HepG2 (cell line): ENCODE data around the gene VCX2. TPM values are rescaled to one million over a fixed set of nuclear protein-coding genes. Genes with fewer than 3 reads are reported as not detected.

Source experiments
- ATAC-seq: fragments of 200-7000 bp; cut with Tn5 transposase; 3 replicates; pipeline ENCODE4 v1.9.1; 2020; ENCODE audit warnings: mild to moderate bottlenecking, moderate library complexity
- BruUV-seq: library from RNA; stranded (reverse); fragments of 400-500 nt; replicated peaks from 2 replicates; lab custom pipeline; 2021; lab: Mats Ljungman, UMichigan
- CTCF ChIA-PET: fragments of 300-600 bp; formaldehyde crosslinking; extraction: SDS; loops from one replicate; lab custom pipeline; 2021; ENCODE audit warnings: low total read pairs, inconsistent platforms, low intra/inter-chr PET ratio; lab: Yijun Ruan, JAX
- POLR2A ChIA-PET: fragments of 350-600 bp; sonication (Branson Sonifier 250); formaldehyde crosslinking; loops from one replicate; lab custom pipeline; 2020; ENCODE audit warnings: antibody characterized with exemption, inconsistent platforms; lab: Yijun Ruan, JAX
- DNase-seq: peaks from one replicate; pipeline ENCODE4 v3.0.0-alpha.2; 2015; ENCODE audit warnings: low spot score
- FAIRE-seq: peaks from 3 replicates; lab custom pipeline; 2011; peaks lifted over from hg19 to GRCh38; lab: Jason Lieb, UNC
- H2AFZ ChIP-seq: one replicate; pipeline ENCODE4 v1.6.1; 2011; ENCODE audit warnings: low read length, inconsistent platforms
- H3K27ac ChIP-seq: fragments of 300-600 bp; 3 replicates; pipeline ENCODE4 v1.8.0; 2011; ENCODE audit warnings: mixed run types, mild to moderate bottlenecking, mixed read lengths, low read length, inconsistent platforms; ENCODE audit not compliant: insufficient read depth; ENCODE audit errors: extremely low read length
- H3K27me3 ChIP-seq, 2 experiments: fragments of 200-600 bp in 1 of 2; 2 replicates in 1 of 2; 3 replicates in 1 of 2; pipeline versions ENCODE4 v1.6.0 to v1.8.0; 2011; ENCODE audit warnings: low read length in 2 of 2, mild to moderate bottlenecking in 2 of 2, moderate library complexity in 2 of 2, inconsistent platforms in 1 of 2; ENCODE audit not compliant: insufficient read depth in 2 of 2, control insufficient read depth in 1 of 2
- H3K36me3 ChIP-seq, 2 experiments: fragments of 200-600 bp in 1 of 2; replicated peaks in 1 of 2; 2 replicates in 1 of 2; 3 replicates in 1 of 2; pipeline versions ENCODE4 v1.5.1 to v1.8.0; 2011; ENCODE audit warnings: low read length in 2 of 2, inconsistent platforms in 1 of 2; ENCODE audit not compliant: insufficient read depth in 2 of 2, control insufficient read depth in 1 of 2
- H3K4me1 ChIP-seq: 2 replicates; pipeline ENCODE4 v1.5.1; 2012; ENCODE audit warnings: low read length, inconsistent platforms; ENCODE audit not compliant: insufficient read depth
- H3K4me2 ChIP-seq: 2 replicates; pipeline ENCODE4 v1.6.0; 2011; ENCODE audit warnings: low read depth, low read length, inconsistent platforms
- H3K4me3 ChIP-seq, 3 experiments: fragments of 200-600 bp in 1 of 3; sonication (generic), shearing (Covaris generic) in 1 of 3; replicated peaks in 1 of 3; 2 replicates each; pipeline ENCODE4 v1.5.1; 2011 to 2016; ENCODE audit warnings: low read length in 3 of 3, inconsistent platforms in 2 of 3, low read depth in 2 of 3, mild to moderate bottlenecking in 2 of 3, control low read depth in 1 of 3, mixed read lengths in 1 of 3; ENCODE audit not compliant: insufficient read depth in 1 of 3
- H3K79me2 ChIP-seq: one replicate; pipeline ENCODE4 v1.6.1; 2011; ENCODE audit warnings: low read length, inconsistent platforms; ENCODE audit not compliant: insufficient read depth
- H3K9ac ChIP-seq: 2 replicates; pipeline ENCODE4 v1.6.0; 2011; ENCODE audit warnings: mild to moderate bottlenecking, low read depth, low read length, inconsistent platforms; ENCODE audit not compliant: insufficient read depth
- H3K9me3 ChIP-seq: 2 replicates; pipeline ENCODE4 v1.5.1; 2012; ENCODE audit warnings: mild to moderate bottlenecking, low read length
- H4K20me1 ChIP-seq: 2 replicates; pipeline ENCODE4 v1.6.0; 2011; ENCODE audit warnings: inconsistent platforms, mild to moderate bottlenecking, low read length, moderate library complexity; ENCODE audit not compliant: insufficient read depth
- HNF1A ChIP-seq, 2 experiments: sonication (generic) in 1 of 2; formaldehyde crosslinking in 1 of 2; IDR thresholded peaks; 2 replicates each; pipeline versions ENCODE4 v1.4.0 to v1.6.1; 2016 to 2020; ENCODE audit warnings: borderline replicate concordance in 1 of 2, low read depth in 1 of 2, mild to moderate bottlenecking in 1 of 2, missing genetic modification reagents in 1 of 2
- JDP2 ChIP-seq: sonication (generic); formaldehyde crosslinking; IDR thresholded peaks from 2 replicates; pipeline ENCODE4 v1.8.1; 2022; ENCODE audit warnings: missing genetic modification reagents, borderline replicate concordance
- REL ChIP-seq: sonication (generic); formaldehyde crosslinking; conservative IDR thresholded peaks from 2 replicates; pipeline ENCODE4 v1.8.0; 2022; ENCODE audit warnings: mild to moderate bottlenecking, missing genetic modification reagents, moderate library complexity
- SCMH1 ChIP-seq: sonication (generic); formaldehyde crosslinking; IDR thresholded peaks from 2 replicates; pipeline ENCODE4 v1.9.0; 2021; ENCODE audit warnings: missing genetic modification reagents, mild to moderate bottlenecking, borderline replicate concordance
- SIX1 ChIP-seq: sonication (generic); formaldehyde crosslinking; IDR thresholded peaks from 2 replicates; pipeline ENCODE4 v1.4.0; 2020; ENCODE audit warnings: missing genetic modification reagents, borderline replicate concordance
- SNAPC2 ChIP-seq: sonication (generic); formaldehyde crosslinking; IDR thresholded peaks from 2 replicates; pipeline ENCODE4 v1.8.1; 2022; ENCODE audit warnings: mild to moderate bottlenecking, missing genetic modification reagents
- THYN1 ChIP-seq: sonication (generic); formaldehyde crosslinking; IDR thresholded peaks from 2 replicates; pipeline ENCODE4 v1.8.1; 2023; ENCODE audit warnings: low read depth, mild to moderate bottlenecking, moderate library complexity, missing genetic modification reagents, borderline replicate concordance
- ZBTB49 ChIP-seq: sonication (generic); formaldehyde crosslinking; IDR thresholded peaks from 2 replicates; pipeline ENCODE4 v1.4.0; 2020; ENCODE audit warnings: missing genetic modification reagents, borderline replicate concordance
- ZNF282 ChIP-seq: fragments of 450-650 bp; IDR thresholded peaks from 2 replicates; pipeline ENCODE4 v1.6.1; 2018; ENCODE audit not compliant: partially characterized antibody
- ZNF512B ChIP-seq: sonication (generic); formaldehyde crosslinking; IDR thresholded peaks from 2 replicates; pipeline ENCODE4 v1.5.1; 2020; ENCODE audit warnings: missing genetic modification reagents, mild to moderate bottlenecking, borderline replicate concordance
- ZNF558 ChIP-seq: sonication (generic); formaldehyde crosslinking; IDR thresholded peaks from 2 replicates; pipeline ENCODE4 v1.9.0; 2022; ENCODE audit warnings: mild to moderate bottlenecking, missing genetic modification reagents, borderline replicate concordance
- ZNF564 ChIP-seq: sonication (generic); formaldehyde crosslinking; IDR thresholded peaks from 2 replicates; pipeline ENCODE4 v1.8.1; 2023; ENCODE audit warnings: mild to moderate bottlenecking, missing genetic modification reagents
- ZNF615 ChIP-seq: sonication (generic); formaldehyde crosslinking; IDR thresholded peaks from 2 replicates; pipeline ENCODE4 v1.5.0; 2020; ENCODE audit warnings: mild to moderate bottlenecking, missing genetic modification reagents, borderline replicate concordance
- ZNF674 ChIP-seq: sonication (generic); formaldehyde crosslinking; IDR thresholded peaks from 2 replicates; pipeline ENCODE4 v1.5.0; 2020; ENCODE audit warnings: low read depth, mild to moderate bottlenecking, missing genetic modification reagents
- ZNF841 ChIP-seq: sonication (generic); formaldehyde crosslinking; IDR thresholded peaks from 2 replicates; pipeline ENCODE4 v1.8.1; 2023; ENCODE audit warnings: missing genetic modification reagents, borderline replicate concordance
- WGBS: methylation state at CpG from one replicate; pipeline ENCODE4 v1.1.6; 2017; ENCODE audit warnings: low lambda C conversion rate; 5-methylcytosine and 5-hydroxymethylcytosine counted together
- in situ Hi-C: cut with HindIII; loops from 2 replicates; pipeline ENCODE4 v1.10.0; 2017; ENCODE audit warnings: low pct_unique_long_range_greater_than_20kb; ENCODE audit not compliant: extremely low pct_ligation_motif_present
- intact Hi-C: fragments of 100-400 bp; cut with micrococcal nuclease; formaldehyde crosslinking; loops from one replicate; pipeline ENCODE4 v1.10.0; 2022; ENCODE audit not compliant: unreplicated experiment
- polyA plus RNA-seq, 8 experiments: library from polyadenylated mRNA; depleted of rRNA in 3 of 8; stranded (reverse) in 7 of 8; unstranded in 1 of 8; fragments of >200 nt; fragmentation: Illumina TruSeq in 4 of 8; extraction: Trizol in 4 of 8; gene quantifications; 2 replicates each; pipeline versions ENCODE4 v1.2.1 to v1.2.3, GENCODE V29; 2011 to 2016; ENCODE audit warnings: low read depth in 4 of 8, missing spikeins in 1 of 8, mixed read lengths in 1 of 8; ENCODE audit not compliant: insufficient read depth in 1 of 8
- total RNA-seq, 5 experiments: library from RNA; depleted of rRNA; stranded (reverse); fragments of >200 nt; fragmentation: Illumina TruSeq; extraction: Trizol; gene quantifications; 2 replicates each; pipeline ENCODE4 v1.2.3, GENCODE V29; 2016; ENCODE audit warnings: low read depth in 1 of 5

The VCX2 gene
- total and polyA plus RNA-seq, 2 of the 13 experiments (the other 11 are each of a cell fraction or from before 2014, with no cell fraction given), result not detected

- CTCF ChIA-PET, result no interaction called here
- no peak for ATAC-seq
- 26% methylated on average over 3 of the region's 8 CpGs for WGBS
- intact Hi-C loops, result no loop called here
- H3K9me3 ChIP-seq, result no peaks in the 10 kb centered on the region
- H3K9ac ChIP-seq, result no peak overlapping the region
- H3K27ac ChIP-seq, result no peak overlapping the region
- DNase-seq, result no peak
- H3K4me3 ChIP-seq, result no peak overlapping the region
- H2AFZ ChIP-seq, result no peak overlapping the region
- H3K4me1 ChIP-seq, result no peaks in the 10 kb centered on the region
- FAIRE-seq, result no peak
- TF ChIP-seq THYN1 (CRISPR knock-in tag), result no peak
- TF ChIP-seq ZNF282, result no peak
- TF ChIP-seq ZBTB49 (CRISPR knock-in tag), result no peak
- no peak for TF ChIP-seq SIX1 (CRISPR knock-in tag)
- no peak for TF ChIP-seq JDP2 (CRISPR knock-in tag)
- TF ChIP-seq ZNF558 (CRISPR knock-in tag), result no peak
- TF ChIP-seq ZNF564 (CRISPR knock-in tag), result no peak
- no peak for TF ChIP-seq ZNF674 (CRISPR knock-in tag)
- no peak for TF ChIP-seq SNAPC2 (CRISPR knock-in tag)
- no peak for TF ChIP-seq ZNF841 (CRISPR knock-in tag)
- no peak for TF ChIP-seq ZNF615 (CRISPR knock-in tag)
- TF ChIP-seq SCMH1 (CRISPR knock-in tag), result no peak
- no peak for TF ChIP-seq ZNF512B (CRISPR knock-in tag)
- no peak for TF ChIP-seq REL
- TF ChIP-seq HNF1A (IDR thresholded peaks at IDR 0.05; ENCODE audit: low read depth), result no peak
- no peak for TF ChIP-seq HNF1A (CRISPR knock-in tag; IDR thresholded peaks at IDR 0.05; ENCODE audit: borderline replicate concordance)
- TF ChIP-seq, all 625 proteins: peak for 0
- H3K36me3 ChIP-seq, result no peaks in the 10 kb centered on the region
- no TSS peak for BruUV-seq
- POLR2A ChIA-PET, result no interaction called here
- H3K4me2 ChIP-seq, result no peak overlapping the region
- no peaks in the 10 kb centered on the region for H3K27me3 ChIP-seq
- H4K20me1 ChIP-seq, result no peaks in the 10 kb centered on the region
- in situ Hi-C loops, result no loop called here
- no peaks in the 10 kb centered on the region for H3K79me2 ChIP-seq
Observed at GRCh38 chrX:8201896-8202331, 30.8 kb upstream of the VCX2 start.
